Right renal pelvis (tissue), 4 donors: ENCODE data around the gene PTPN1. TPM values are rescaled to one million over a fixed set of nuclear protein-coding genes. Genes with fewer than 3 reads are reported as not detected.
"Not testable (repeated sequence)": the region's sequence is repeated elsewhere in the genome, so short reads cannot be mapped to it uniquely, and the experiment has no call there.

Experiments
- DNase-seq, 4 donors: peaks; one replicate each; pipeline ENCODE4 v3.0.0-alpha.2; 2013; ENCODE audit warnings: low read depth in 4 of 4, low spot score in 3 of 4, missing footprints in 1 of 4
- polyA plus RNA-seq, 4 donors: library from polyadenylated mRNA; unstranded; fragments of 120-200 nt; gene quantifications; one replicate each; pipeline ENCODE4 v1.2.1, GENCODE V29; 2013; ENCODE audit not compliant: insufficient read length in 4 of 4

The PTPN1 gene
- polyA plus RNA-seq, 4 donors: 32.0 to 34.9 (median 34.2) TPM

GRCh38 chr20:50526403-50526989, 16.3 kb downstream of the PTPN1 start:
- no peak for DNase-seq

GRCh38 chr20:50527068-50527605, 17.0 kb downstream of the PTPN1 start:
- no peak for DNase-seq

DNA sequence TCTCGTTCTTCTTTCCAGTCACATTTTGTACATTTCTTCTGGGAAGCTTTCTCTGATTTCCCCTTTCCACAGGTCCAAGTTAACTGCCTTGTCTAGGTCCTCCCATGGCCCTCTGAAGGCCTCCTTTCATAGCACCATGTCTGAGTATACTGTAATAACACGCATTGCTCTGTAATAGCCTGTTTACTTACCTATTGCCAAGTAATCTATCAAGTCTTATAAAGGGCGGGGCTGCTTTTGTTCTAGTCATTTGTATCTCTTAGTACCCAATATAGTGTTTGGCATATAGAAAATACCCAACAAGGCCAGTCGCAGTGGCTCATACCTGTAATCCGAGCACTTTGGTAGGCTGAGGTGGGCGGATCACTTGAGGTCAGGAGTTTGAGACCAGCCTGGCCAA, 17.9 kb downstream of the PTPN1 start:
- no peak for DNase-seq

DNA sequence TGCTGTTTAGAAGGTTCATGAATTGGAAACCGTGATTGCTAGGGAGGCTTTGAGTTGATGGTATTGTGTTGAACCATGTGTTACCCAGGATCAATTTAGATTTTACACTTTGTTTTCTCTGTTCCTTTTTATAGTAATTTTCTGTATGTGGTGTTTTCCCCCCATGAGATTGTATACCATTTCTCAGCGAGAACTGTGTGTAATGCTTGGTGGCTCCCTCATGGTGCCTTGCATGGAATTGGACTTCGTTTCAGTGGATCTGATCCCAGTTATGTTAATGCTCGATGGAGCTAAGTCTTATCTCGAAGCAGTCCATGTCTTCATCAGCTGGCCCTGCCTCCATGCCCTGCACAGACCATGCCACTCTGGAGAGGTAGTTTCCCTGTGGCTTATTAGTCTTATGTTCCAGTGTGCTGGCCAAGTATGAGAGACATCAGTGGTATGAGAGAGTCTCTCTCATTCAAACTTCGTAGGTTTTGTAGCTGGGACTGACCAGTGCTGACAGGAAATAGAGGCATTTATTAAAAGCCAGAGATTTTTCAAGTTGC, 18.7 kb downstream of the PTPN1 start:
- no peak for DNase-seq

DNA sequence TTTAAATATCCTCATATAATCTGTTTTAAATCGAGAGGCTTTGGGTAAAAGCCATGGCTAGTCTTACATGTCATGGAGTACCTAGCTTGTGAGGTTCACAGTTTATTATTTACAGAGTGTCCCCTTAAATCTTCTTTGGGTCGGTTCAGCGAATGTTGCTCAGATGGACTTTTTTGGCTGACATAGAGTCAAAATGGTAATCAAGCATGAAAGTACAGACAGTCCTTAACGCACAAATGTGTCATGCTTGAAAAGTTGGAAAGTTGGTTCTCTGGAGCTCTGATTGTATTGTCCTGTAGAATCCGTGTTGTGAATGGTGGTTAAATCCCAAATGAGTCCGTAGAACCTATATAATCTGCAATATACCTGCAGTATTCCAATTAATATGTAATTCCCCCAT, 22.0 kb downstream of the PTPN1 start:
- DNase-seq: no peak

DNA sequence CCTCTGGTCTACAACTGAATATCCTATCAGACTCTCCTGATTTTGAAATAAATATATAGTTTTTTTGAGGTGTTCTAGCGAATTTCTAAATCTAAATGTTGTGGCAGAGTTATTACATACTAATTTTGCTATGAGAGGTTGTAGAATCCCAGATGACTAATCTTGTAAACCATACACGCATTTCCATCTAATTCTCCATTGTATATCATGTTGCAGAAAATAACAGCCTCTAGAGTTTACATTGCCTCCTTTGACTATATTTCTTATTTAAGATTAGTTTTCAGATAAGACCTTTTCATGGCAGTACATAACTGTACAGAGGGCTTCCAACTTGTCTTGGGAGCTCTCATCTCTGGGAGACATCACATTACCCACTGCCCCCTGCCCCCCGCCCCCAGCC, 22.9 kb downstream of the PTPN1 start:
- DNase-seq: no peak

GRCh38 chr20:50533464-50533863, 23.3 kb downstream of the PTPN1 start:
- DNase-seq: no peak

GRCh38 chr20:50534567-50534966, 24.4 kb downstream of the PTPN1 start:
- DNase-seq: no peak

DNA sequence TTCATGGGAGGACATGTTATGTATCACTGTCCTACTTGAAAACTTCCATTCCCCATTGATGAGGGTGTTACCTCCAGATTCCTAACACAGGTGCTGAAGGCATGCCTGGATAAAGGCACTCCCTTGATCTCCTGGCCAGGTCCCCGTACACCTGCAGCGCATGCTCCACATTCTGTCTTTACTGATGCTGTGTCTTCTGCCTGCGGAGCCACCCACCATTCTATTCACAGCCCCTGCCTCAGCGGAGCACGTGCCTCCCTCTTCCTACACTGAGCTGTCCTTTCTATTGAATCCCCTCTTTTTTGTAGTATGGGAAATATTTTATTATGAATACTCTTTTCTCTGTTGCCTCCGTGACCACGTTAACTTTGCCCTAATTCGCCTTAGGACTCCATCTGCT, 25.0 kb downstream of the PTPN1 start:
- DNase-seq: no peak

- no peak for DNase-seq
These were observed 26.1 kb downstream of the PTPN1 start for GRCh38 chr20:50536333-50536732.

GRCh38 chr20:50537546-50538201, 27.5 kb downstream of the PTPN1 start:
- DNase-seq: no peak

- DNase-seq: no peak
These were observed 28.1 kb downstream of the PTPN1 start for GRCh38 chr20:50538276-50538675.

DNA sequence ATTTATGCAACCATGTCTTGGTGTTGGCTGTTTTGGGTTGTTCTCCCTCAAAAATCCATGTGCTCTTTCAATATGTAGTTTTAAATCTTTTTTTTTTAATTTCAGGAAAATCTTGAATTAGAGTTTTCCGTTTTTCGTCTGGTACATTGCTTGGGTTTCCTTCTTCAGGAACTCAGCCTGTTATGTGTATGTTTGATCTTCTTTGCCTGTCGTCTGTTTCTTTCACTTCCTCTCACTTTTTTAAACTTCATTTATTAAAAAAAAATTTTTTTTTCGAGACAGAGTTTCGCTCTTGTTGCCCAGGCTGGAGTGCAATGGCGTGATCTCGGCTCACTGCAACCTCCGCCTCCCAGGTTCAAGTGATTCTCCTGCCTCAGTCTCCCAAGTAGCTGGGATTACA, 29.6 kb downstream of the PTPN1 start:
- DNase-seq: not testable (repeated sequence)

DNA sequence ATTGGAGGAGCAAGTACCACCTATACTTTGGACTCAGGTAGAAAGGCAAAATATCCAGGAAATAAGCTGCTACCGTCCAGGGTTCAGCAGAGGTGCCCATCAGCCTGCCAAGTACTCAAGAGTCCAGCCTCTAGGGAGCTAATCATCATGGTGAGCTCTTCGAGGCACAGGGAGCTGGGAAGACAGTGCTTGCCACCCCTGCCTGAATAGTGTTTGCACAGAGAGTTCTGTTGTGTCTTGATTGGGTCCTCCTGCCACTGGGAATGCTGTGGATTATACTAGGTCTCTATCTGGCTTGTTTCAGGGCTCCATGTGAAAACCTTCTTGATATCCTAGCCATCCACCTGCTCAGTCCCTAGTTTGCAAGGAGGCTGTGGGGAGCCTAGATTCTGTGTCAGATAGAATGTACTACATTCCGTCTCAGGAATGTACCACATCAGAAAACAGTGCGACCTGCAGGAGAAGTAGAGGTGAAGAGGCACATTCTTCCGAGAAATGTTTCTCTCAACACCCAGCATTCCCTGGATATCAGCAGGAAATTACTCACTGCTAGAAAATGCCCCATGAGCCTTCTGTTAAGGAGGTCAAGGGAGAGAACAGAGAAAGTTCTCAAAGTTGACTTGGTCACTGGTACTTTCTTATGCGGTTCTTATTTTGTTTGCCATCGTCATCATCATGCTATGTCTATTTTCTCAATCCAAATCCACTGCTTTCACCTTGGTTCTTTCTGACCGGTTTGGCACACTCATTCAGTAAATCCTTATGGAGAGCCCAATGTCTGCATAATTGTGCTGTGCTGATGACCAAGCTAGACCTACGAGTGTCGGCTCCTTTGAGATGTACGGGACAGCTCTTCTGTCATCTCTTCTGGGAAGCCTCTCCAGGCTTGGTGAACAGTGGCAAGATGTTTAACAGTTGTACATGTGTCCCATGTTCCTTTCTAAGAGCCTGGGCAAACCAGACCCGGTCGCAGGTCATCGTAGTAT, 30.7 kb downstream of the PTPN1 start:
- DNase-seq: no peak

DNA sequence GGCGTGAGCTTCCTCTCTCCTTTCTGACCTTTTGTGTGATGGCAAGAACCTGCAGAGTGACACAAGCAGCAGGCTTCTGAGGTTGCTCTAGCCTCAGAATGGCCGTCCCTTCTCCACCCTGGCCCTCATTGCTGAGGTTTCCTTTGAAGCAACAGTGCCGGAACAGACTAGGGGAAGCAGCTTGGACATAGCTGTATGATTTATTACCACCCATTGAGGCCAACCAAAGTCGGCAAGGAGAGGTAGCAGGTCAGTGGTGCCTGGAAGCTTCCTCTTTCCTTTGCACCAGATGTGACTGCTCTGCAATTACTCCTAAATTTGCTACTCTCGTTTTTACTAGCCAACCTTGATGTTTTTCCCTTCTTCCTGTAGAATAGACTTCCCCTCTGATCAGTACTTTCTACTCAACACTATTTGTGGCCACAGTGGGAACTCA, 31.4 kb downstream of the PTPN1 start:
- DNase-seq: no peak

DNA sequence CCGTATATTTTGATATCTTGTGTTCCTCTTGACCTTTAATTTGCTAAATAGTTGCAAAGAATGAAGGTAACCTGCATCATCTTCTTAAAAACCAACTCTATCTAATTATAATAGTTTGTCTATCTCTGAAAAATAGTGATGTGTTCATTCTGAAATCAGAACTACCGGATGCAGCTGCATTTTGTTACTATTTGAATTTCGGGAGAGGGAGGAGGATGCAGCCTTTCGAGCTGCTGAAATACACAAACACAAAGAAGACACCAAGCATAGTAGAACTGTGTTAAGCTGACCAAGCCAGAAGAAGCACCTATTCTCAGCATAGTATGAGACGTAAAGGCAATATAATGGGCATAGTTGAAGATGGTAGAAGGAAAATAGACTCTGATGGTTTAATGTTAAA, 33.1 kb downstream of the PTPN1 start:
- DNase-seq: no peak

DNA sequence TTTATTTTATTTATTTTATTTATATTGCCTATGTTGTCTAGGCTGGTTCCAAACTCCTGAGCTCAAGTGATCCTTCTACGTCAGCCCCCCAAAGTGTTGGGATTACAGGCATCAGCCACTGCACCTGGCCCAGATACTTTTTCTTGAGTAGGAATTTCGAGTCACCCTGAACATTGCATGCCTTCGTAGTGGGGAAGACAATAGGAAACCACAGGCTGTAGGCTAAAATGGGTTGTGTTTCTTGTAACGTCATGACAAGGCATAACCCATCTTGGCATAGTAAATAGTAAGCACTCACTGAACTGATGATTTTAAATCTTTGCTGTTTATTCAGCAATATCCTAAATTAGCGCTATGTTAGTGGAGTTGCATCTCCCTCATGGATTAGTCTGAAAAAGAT, 34.9 kb downstream of the PTPN1 start:
- DNase-seq: no peak

GRCh38 chr20:50546729-50547314, 36.6 kb downstream of the PTPN1 start:
- no peak for DNase-seq

DNA sequence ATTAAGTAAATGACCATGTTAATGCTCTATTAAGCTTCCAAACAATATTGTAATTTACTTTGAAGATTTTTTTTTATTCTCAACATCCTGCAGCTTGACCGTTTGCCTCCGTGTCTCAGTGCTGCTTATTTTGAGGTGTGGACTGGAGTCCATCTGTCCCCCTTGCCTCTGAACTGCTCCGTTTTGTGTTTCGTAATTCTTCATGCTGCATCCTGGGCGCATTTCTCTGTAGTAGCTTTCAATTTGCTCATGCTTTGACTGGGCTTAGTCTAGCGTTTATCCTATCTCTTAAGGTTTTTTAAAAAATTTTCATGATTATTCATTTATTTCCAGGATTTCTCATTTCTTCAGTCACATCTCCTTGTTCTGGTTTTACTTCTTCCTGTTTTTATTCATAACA, 37.8 kb downstream of the PTPN1 start:
- DNase-seq: no peak

- DNase-seq: no peak
These were observed 38.2 kb downstream of the PTPN1 start for GRCh38 chr20:50548396-50548795.

DNA sequence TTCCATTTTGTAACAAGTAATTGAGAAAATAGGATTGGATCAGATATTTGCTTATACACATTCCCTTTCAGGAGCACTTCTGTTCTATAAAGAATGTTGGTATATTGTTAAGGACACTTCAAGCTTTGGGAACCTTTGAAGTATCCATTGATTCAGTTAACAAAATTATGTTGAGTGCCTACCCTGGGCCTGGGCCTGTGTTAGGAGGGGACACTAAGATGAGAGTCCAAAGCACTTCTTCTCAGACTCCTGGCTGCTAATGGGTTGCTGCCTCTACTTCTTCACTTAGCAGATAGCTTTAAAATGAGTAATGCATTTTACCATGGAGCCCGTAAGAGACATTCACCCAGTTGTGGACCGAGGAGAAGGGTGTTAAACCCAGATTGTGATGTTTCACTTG, 40.3 kb downstream of the PTPN1 start:
- DNase-seq: no peak
